SK-N-MC (cell line): ENCODE results near the gene NHERF2.
A peak's percentile ranks its signal among the peaks of the same experiment; 100 is the strongest.

Experiments
- DNase-seq: peaks from one replicate; pipeline ENCODE4 v3.0.0-alpha.2; 2011; ENCODE audit warnings: low read depth, low spot score
- H3K27ac ChIP-seq: fragments of 200-600 bp; sonication (generic); 2 replicates; pipeline ENCODE4 v1.5.1; 2016; ENCODE audit warnings: mixed run types
- H3K36me3 ChIP-seq: fragments of 200-600 bp; sonication (generic); 2 replicates; pipeline ENCODE4 v1.6.1; 2017; ENCODE audit warnings: antibody characterized with exemption, low read length, mixed read lengths; ENCODE audit not compliant: insufficient read depth
- H3K4me3 ChIP-seq: fragments of 200-600 bp; sonication (generic); 2 replicates; pipeline ENCODE4 v1.5.1; 2016
- H3K9ac ChIP-seq: fragments of 200-600 bp; sonication (generic); 2 replicates; pipeline ENCODE4 v1.8.0; 2017; ENCODE audit warnings: mixed run types, mixed read lengths; ENCODE audit not compliant: insufficient read length
- H3K9me3 ChIP-seq: fragments of 200-600 bp; sonication (generic); 2 replicates; pipeline ENCODE4 v1.6.1; 2017; ENCODE audit warnings: low read depth, mild to moderate bottlenecking, antibody characterized with exemption, low read length, moderate library complexity, mixed read lengths
- EZH2 ChIP-seq: fragments of 200-600 bp; sonication (generic); IDR thresholded peaks from one replicate; pipeline ENCODE4 v1.6.1; 2017; ENCODE audit warnings: antibody characterized with exemption
- FOXP2 ChIP-seq: optimal IDR thresholded peaks from 2 replicates; pipeline ENCODE3; 2011; ENCODE audit warnings: mild to moderate bottlenecking, moderate library complexity; ENCODE audit not compliant: insufficient read depth; ENCODE audit errors: extremely low read length, control extremely low read depth
- POLR2AphosphoS5 ChIP-seq: IDR thresholded peaks from 2 replicates; pipeline ENCODE4 v1.6.1; 2012; ENCODE audit warnings: mild to moderate bottlenecking, low read depth, low read length, borderline replicate concordance

Gene NHERF2

GRCh38 chr16:2053897-2054296 is 27.2 kb downstream of the NHERF2 start:
- DNase-seq = no peak
- peaks cover 7% of the 10 kb centered on the region; the same call in 1 of the 2 replicates for H3K36me3 ChIP-seq
- no peaks in the 10 kb centered on the region for H3K9me3 ChIP-seq
- H3K27ac ChIP-seq = no peak overlapping the region
- no peak overlapping the region for H3K4me3 ChIP-seq
- no peak overlapping the region for H3K9ac ChIP-seq
- no peak for TF ChIP-seq FOXP2
- no peak for TF ChIP-seq EZH2
- no peak for TF ChIP-seq POLR2AphosphoS5

GRCh38 chr16:2054543-2055245 is 28.0 kb downstream of the NHERF2 start:
- H3K9me3 ChIP-seq = no peaks in the 10 kb centered on the region
- no peak overlapping the region for H3K4me3 ChIP-seq
- no peak overlapping the region for H3K27ac ChIP-seq
- no peak for DNase-seq
- no peak overlapping the region for H3K9ac ChIP-seq
- peaks cover 7% of the 10 kb centered on the region; the same call in 1 of the 2 replicates for H3K36me3 ChIP-seq
- TF ChIP-seq EZH2 (no peak), FOXP2 (no peak), POLR2AphosphoS5 (no peak)

- Histone ChIP-seq H3K27ac (no peak overlapping the region), H3K4me3 (no peak overlapping the region), H3K9me3 (no peaks in the 10 kb centered on the region), H3K36me3 (peaks cover 6% of the 10 kb centered on the region; the same call in 1 of the 2 replicates), H3K9ac (no peak overlapping the region)
- no peak for DNase-seq
- TF ChIP-seq POLR2AphosphoS5 (no peak), EZH2 (no peak), FOXP2 (no peak)
Observed at GRCh38 chr16:2056077-2056476, 29.4 kb downstream of the NHERF2 start.

- no peaks in the 10 kb centered on the region for H3K9me3 ChIP-seq
- DNase-seq = no peak
- H3K36me3 ChIP-seq = peaks cover 3% of the 10 kb centered on the region; the same call in 1 of the 2 replicates
- TF ChIP-seq POLR2AphosphoS5 = no peak
- TF ChIP-seq EZH2 = no peak
- TF ChIP-seq FOXP2 = no peak
- no peak overlapping the region for H3K27ac ChIP-seq
- no peak overlapping the region for H3K9ac ChIP-seq
- H3K4me3 ChIP-seq = no peak overlapping the region
Observed at GRCh38 chr16:2056681-2057407, 30.1 kb downstream of the NHERF2 start.

GRCh38 chr16:2057438-2057837 is 30.7 kb downstream of the NHERF2 start:
- H3K4me3 ChIP-seq = no peak overlapping the region
- H3K36me3 ChIP-seq = peaks cover 3% of the 10 kb centered on the region; the same call in 1 of the 2 replicates
- no peaks in the 10 kb centered on the region for H3K9me3 ChIP-seq
- no peak overlapping the region for H3K9ac ChIP-seq
- no peak for DNase-seq
- no peak overlapping the region for H3K27ac ChIP-seq
- TF ChIP-seq FOXP2 = no peak
- no peak for TF ChIP-seq EZH2
- no peak for TF ChIP-seq POLR2AphosphoS5

- no peak for TF ChIP-seq EZH2
- TF ChIP-seq FOXP2 = no peak
- no peak for TF ChIP-seq POLR2AphosphoS5
- Histone ChIP-seq H3K4me3 (no peak overlapping the region), H3K27ac (no peak overlapping the region), H3K9me3 (no peaks in the 10 kb centered on the region), H3K36me3 (peaks cover 3% of the 10 kb centered on the region; the same call in 1 of the 2 replicates), H3K9ac (peak overlapping the region; percentile 20)
- DNase-seq = no peak
Observed at GRCh38 chr16:2058420-2058819, 31.7 kb downstream of the NHERF2 start.

- H3K9ac ChIP-seq = peak overlapping the region; percentile 20
- no peak overlapping the region for H3K4me3 ChIP-seq
- DNase-seq = no peak
- H3K36me3 ChIP-seq = peaks cover 3% of the 10 kb centered on the region; the same call in 1 of the 2 replicates
- H3K27ac ChIP-seq = no peak overlapping the region
- no peak for TF ChIP-seq FOXP2
- no peak for TF ChIP-seq EZH2
- no peak for TF ChIP-seq POLR2AphosphoS5
- H3K9me3 ChIP-seq = no peaks in the 10 kb centered on the region
Observed at GRCh38 chr16:2058872-2059271, 32.2 kb downstream of the NHERF2 start.

GRCh38 chr16:2060346-2060745 is 33.6 kb downstream of the NHERF2 start:
- no peak overlapping the region for H3K27ac ChIP-seq
- H3K9me3 ChIP-seq = no peaks in the 10 kb centered on the region
- H3K36me3 ChIP-seq = peaks cover 3% of the 10 kb centered on the region; the same call in 1 of the 2 replicates
- DNase-seq = no peak
- no peak overlapping the region for H3K9ac ChIP-seq
- no peak overlapping the region for H3K4me3 ChIP-seq
- no peak for TF ChIP-seq EZH2
- TF ChIP-seq FOXP2 = no peak
- TF ChIP-seq POLR2AphosphoS5 = no peak

GRCh38 chr16:2061023-2061422 is 34.3 kb downstream of the NHERF2 start:
- TF ChIP-seq POLR2AphosphoS5 (no peak), FOXP2 (no peak), EZH2 (no peak)
- H3K9ac ChIP-seq = no peak overlapping the region
- no peak overlapping the region for H3K27ac ChIP-seq

More at GRCh38 chr16:2061023-2061422, 34.3 kb downstream of the NHERF2 start:
- DNase-seq = no peak
- no peak overlapping the region for H3K4me3 ChIP-seq
- no peaks in the 10 kb centered on the region for H3K9me3 ChIP-seq
- peaks cover 8% of the 10 kb centered on the region for H3K36me3 ChIP-seq
